Stimulated activated CD8-positive, alpha-beta memory T cell treated with anti-CD3 and anti-CD28 coated beads, Interleukin-15, amount 100 ng/mL, for 4 hours (primary cell): ENCODE data around the gene SMG6.
"Not testable (repeated sequence)": the region's sequence is repeated elsewhere in the genome, so short reads cannot be mapped to it uniquely, and the experiment has no call there.

Experiments
- DNase-seq, 2 donors: peaks; one replicate each; pipeline ENCODE4 v3.0.0-alpha.2; 2020; ENCODE audit warnings: low read depth in 2 of 2

The SMG6 gene

GRCh38 chr17:2304931-2305330 lies 1.3 kb upstream of the SMG6 start:
- no peak for DNase-seq

GRCh38 chr17:2302778-2303203 lies 794 bp downstream of the SMG6 start:
- DNase-seq: no peak

- DNase-seq: no peak
These were observed 3.8 kb downstream of the SMG6 start for GRCh38 chr17:2299756-2300155.

GRCh38 chr17:2299136-2299535 lies 4.4 kb downstream of the SMG6 start:
- no peak for DNase-seq

GRCh38 chr17:2297023-2297422 lies 6.6 kb downstream of the SMG6 start:
- no peak for DNase-seq

- DNase-seq: no peak
These were observed 8.0 kb downstream of the SMG6 start for GRCh38 chr17:2295575-2295974.

- DNase-seq: no peak
These were observed 11.5 kb downstream of the SMG6 start for GRCh38 chr17:2292100-2292499.

- no peak for DNase-seq
These were observed 13.6 kb downstream of the SMG6 start for GRCh38 chr17:2289878-2290478.

GRCh38 chr17:2283302-2283701 lies 20.3 kb downstream of the SMG6 start:
- DNase-seq: no peak

- DNase-seq: no peak
These were observed 21.2 kb downstream of the SMG6 start for GRCh38 chr17:2282297-2282873.

GRCh38 chr17:2279707-2280106 lies 23.9 kb downstream of the SMG6 start:
- no peak for DNase-seq

GRCh38 chr17:2277429-2278170 lies 26.0 kb downstream of the SMG6 start:
- DNase-seq: no peak

- DNase-seq: no peak
These were observed 27.9 kb downstream of the SMG6 start for GRCh38 chr17:2275722-2276121.

- DNase-seq: no peak
These were observed 29.2 kb downstream of the SMG6 start for GRCh38 chr17:2274414-2274813.

GRCh38 chr17:2271985-2272702 lies 31.4 kb downstream of the SMG6 start:
- DNase-seq: no peak

GRCh38 chr17:2267354-2267753 lies 36.2 kb downstream of the SMG6 start:
- DNase-seq: no peak

GRCh38 chr17:2266865-2267228 lies 36.7 kb downstream of the SMG6 start:
- no peak for DNase-seq

- peak; percentile 65 to 87 for DNase-seq
These were observed 37.3 kb downstream of the SMG6 start for GRCh38 chr17:2266045-2266864.

GRCh38 chr17:2265166-2265565 lies 38.4 kb downstream of the SMG6 start:
- not testable (repeated sequence) for DNase-seq

GRCh38 chr17:2264067-2264860 lies 39.3 kb downstream of the SMG6 start:
- DNase-seq: no peak
